Stimulated activated CD4-positive, alpha-beta T cell treated with anti-CD3 and anti-CD28 coated beads, Interleukin-15, amount 100 ng/mL, for 24 hours (primary cell): ENCODE measurements around the gene COL9A2.
A peak's percentile ranks its signal among the peaks of the same experiment; 100 is the strongest.
"Not testable (repeated sequence)": the region's sequence is repeated elsewhere in the genome, so short reads cannot be mapped to it uniquely, and the experiment has no call there.

Experiments used
- DNase-seq: peaks from one replicate; pipeline ENCODE4 v3.0.0-alpha.2; 2020

The COL9A2 gene

DNA sequence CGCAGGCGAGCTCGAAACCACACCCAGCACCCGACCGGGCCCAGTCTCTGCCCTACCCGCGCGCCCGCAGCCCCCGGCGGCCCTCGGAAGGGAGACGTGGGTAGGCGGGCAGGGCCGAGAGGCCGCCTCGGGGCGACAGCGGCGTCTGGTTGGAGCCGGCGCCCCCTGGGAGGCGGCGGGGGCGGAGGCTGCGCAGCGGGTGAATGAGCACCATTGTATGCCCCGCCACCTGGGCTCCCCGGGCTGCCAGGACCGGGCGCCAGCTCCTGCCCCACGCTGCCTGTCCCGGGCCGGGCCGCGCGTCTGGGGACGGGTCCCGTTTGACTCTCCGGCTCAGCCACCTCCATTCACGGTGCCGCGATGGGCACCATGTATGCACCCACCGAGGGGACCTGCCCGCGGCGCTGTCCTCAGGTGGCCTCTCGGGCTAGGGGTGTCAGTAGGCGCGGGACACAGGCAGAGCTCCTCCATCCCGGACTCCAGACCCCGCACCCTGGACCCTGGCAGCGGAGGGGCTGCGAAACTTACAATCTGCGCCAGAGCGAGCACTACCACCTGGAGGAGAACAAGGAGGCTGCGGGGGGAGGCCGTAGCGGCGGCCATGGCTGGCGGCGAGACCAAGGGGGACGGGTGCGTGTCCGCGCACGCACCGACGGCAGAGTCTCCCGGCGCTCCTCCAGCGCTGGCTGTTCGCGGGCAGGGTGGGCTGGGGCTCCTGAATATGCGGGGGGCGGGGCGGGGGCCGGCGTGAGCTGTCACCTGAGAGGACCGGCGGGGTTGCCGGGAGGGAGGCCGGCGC lies at the start of gene COL9A2:
Gene COL9A2 (minus strand): TSS at position 692 of the 799 bp plus-strand sequence. CDS start 89 bp downstream, at position 603.
- DNase-seq: peak; percentile 70

- DNase-seq: no peak
These were observed 46.6 kb upstream of the COL9A2 start for GRCh38 chr1:40363721-40364120.

DNA sequence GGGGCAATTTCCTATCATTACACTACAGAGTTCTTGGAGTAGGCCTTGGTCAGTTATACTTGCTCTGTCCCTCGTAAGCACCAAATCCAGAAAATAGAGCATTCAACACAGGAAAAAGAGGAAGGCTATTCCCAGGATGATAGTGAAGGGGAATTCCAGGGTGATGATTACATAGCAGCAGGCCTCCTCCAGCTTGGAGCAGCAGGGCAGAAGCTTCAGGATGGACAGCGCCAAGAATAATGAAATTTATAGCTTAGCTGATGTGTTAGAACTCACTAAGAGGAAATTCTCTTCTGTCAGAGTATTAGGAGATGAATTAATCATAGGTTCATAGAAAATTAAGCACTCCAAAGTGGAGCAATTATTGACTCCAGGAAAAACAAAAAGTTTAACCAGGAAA lies 45.6 kb upstream of the COL9A2 start:
- DNase-seq: no peak

DNA sequence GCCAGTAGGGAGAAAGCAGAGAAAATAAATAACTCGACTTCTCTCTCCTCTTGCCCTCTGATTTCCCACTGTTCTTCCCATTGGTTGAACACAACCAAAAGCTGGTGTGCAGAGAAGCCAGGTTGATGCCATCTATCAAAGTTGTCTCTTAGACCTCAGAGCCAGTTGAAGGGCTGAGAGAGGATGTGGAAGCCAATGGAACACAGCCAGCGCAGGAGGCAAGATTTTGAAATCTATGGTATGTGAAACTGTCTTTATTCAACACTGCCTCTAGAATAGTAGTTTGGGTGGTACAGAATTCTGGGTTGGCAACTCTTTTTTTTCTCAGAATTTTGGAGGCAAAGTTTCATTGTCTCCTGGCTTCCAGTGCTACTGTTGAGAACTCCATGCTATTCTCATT lies 45.1 kb upstream of the COL9A2 start:
- no peak for DNase-seq

DNA sequence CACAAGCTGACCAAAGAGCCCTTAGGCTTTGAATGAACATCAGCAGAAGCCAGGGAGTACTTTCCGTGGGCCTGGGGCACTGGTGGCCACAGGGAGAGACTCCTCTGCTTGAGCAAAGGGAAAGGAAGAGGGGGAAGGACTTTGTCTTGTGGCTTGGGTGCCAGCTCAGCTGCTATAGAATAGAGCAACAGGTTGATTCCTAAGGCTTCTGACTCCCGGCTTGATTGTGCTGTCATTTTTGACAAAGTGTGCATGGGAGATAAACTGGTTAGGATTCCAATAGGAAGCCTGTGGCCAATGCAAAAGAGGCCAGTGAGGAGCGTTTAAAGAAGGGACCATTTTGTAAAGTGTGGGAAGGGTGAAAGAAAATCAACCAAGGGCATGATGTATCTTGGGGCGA lies 44.6 kb upstream of the COL9A2 start:
- DNase-seq: no peak

GRCh38 chr1:40361201-40361600 lies 44.1 kb upstream of the COL9A2 start:
- DNase-seq: no peak

DNA sequence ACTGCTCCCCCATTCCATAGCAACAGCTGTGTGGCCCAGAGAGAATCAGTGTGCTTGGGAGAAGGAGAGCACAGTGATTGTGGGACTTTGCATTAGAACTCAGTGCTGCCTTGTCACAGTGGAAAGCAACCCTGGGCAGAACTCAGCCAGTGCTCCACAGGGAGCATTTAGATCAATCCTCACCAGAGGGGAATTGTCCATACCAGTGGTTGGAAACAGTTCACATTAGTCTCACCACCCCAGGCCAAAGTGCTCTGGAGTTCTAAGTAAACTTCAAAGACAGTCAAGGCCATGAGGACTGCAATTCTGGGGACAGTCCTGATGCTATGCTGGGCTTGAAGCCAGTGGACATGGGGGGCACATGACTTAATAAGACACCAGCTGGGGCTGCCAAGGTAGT lies 43.5 kb upstream of the COL9A2 start:
- DNase-seq: no peak

DNA sequence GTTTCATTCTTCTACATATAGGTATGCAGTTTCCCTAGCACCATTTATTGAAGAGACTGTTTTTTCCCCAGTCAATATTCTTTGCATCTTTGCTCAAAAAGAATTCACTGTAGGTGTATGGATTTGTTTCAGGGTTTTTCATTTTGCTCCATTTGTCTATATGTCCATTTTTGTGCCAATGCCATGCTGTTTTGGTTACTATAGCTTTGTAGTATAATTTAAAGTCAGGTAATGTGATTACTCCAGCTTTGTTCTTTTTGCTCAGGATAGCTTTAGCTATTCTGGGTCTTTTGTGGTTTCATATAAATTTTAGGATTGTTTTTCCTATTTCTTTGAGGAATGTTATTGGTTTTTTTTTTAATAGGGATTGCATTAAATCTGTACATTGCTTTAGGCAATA lies 40.5 kb upstream of the COL9A2 start:
- DNase-seq: no peak

DNA sequence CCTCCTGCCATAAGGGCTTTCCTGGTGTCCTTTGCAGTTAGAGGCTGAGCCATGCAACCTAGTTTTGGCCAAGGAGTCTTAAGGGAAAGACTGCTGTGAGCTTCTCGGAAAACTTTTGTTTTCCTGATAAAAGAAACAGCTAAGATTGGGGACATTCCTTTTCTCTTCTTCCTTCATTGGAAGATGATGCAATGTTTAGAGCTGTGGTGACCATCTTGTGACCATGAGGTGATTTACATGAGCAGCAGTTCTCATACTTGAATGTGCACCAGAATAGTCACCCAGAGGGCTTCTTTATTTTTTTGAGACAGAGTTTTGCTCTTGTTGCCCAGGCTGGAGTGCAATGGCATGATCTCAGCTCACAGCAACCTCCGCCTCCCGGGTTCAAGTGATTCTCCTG lies 36.0 kb upstream of the COL9A2 start:
- DNase-seq: no peak

- no peak for DNase-seq
These were observed 35.0 kb upstream of the COL9A2 start for GRCh38 chr1:40352126-40352525.

GRCh38 chr1:40351124-40351523 lies 34.0 kb upstream of the COL9A2 start:
- DNase-seq: no peak

DNA sequence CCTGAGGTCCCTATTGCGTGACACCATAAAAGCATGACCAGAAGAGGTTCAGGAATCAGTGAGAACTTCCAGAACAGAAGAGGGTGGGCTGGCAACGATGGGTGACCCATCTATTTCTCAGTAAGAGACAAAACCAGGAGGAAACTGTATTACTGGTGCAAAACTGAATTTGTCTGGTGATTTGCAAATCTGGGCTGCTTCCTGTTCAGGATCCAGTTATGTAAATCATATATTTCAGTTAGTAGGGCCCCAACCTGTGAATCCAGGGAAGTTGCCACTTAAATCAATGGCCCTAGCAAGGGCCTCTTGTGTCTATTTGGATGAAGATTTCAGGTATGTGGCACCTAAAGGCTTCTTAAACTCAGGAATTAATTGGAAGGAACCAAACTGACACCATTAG lies 33.3 kb upstream of the COL9A2 start:
- no peak for DNase-seq

GRCh38 chr1:40344597-40344996 lies 27.5 kb upstream of the COL9A2 start:
- DNase-seq: peak; percentile 24

GRCh38 chr1:40342381-40342717 lies 25.3 kb upstream of the COL9A2 start:
- DNase-seq: not testable (repeated sequence)

- DNase-seq: peak; percentile 22
These were observed 24.6 kb upstream of the COL9A2 start for GRCh38 chr1:40341491-40342380.

- no peak for DNase-seq
These were observed 22.6 kb upstream of the COL9A2 start for GRCh38 chr1:40339420-40340323.

DNA sequence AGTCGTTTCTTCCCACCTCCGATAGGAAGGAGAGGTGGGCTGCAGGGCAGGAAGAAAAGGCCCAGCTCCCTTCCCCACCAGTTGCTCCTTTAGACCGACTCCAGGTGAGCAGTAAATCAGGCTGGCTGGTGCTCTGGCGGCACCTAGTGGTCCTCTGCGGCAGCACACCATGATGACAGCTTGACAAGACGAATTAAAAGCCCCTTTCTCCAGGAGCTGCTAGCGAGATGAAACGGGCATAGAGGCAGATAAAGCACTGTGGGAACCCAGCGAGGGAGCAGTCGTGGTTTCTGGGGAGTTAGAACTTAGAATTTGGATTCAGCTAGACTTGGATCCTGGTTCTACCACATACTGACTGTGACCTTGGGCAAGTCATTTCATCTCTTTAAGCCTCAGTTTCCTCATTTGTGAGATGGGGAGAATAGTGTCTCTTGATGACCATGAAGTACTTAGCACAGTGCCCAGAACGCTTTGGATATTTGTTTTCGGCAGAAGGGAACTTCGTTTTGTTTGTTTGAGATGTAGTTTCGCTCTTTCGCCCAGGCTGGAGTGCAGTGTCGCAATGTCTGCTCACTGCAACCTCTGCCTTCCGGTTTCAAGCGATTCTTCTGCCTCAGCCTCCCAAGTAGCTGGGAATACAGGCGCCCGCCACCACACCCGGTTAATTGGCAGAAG lies 21.8 kb upstream of the COL9A2 start:
- DNase-seq: peak; percentile 91

- no peak for DNase-seq
These were observed 20.4 kb upstream of the COL9A2 start for GRCh38 chr1:40337443-40337842.

- no peak for DNase-seq
These were observed 15.6 kb upstream of the COL9A2 start for GRCh38 chr1:40332695-40333094.

GRCh38 chr1:40331403-40331802 lies 14.3 kb upstream of the COL9A2 start:
- DNase-seq: not testable (repeated sequence)

DNA sequence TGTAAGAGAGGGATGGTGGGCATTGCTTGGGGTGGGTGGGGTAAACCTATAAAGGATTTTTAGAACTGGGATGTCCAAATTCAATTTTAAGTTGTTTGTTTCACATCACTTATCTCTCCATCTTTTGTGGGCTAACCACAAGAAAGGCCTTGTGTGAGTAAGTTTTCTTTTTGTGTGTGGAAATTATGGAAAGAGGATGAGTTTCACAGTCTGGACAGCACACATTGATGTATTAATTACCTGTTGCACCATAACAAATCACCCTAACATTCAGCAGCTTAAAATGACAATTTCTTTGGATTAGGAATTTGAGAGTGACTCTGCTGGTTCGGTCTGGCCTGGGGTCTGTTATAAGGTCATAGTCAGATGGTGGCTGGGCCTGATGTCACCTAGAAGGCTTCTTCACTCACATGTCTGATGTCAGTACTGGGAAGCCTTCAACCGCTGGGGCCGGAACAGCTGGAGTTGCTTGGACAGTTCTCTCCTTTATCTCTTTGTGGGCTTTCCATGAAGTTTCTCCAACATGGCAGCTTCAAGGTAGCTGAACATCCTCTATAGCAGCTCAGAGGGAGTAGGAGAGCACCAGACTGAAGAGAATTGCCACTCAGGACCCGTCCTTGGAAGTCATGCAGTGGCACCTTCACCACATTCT lies 2.0 kb upstream of the COL9A2 start:
- DNase-seq: no peak

DNA sequence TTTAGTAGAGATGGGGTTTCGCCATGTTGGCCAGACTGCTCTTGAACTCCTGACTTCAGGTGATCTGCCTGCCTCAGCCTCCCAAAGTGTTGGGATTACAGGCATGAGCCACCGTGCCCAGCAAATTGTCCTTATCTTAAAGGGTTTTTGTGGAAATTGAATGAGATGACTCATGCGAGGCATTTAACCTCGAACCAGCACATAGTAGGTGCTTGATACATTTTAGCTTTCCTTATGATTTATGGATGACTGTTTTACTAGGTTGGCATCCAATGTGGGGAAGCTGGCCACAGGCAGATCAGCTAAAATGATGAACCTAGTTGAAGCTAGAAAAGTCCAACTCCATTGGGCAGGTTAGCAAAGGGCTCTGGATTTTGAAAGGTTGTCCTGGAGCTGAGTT lies 1.4 kb upstream of the COL9A2 start:
- no peak for DNase-seq
